Transverse colon (tissue), 3 donors: ENCODE data around the gene SFXN5.

ENCODE experiments used
- POLR2A ChIP-seq: fragments of 450-650 bp; IDR thresholded peaks from one replicate; pipeline ENCODE4 v1.6.1; 2016; ENCODE audit warnings: antibody characterized with exemption, mild to moderate bottlenecking, moderate library complexity
- TF ChIP-seq, protein P1 (sequence below), 5 experiments: fragments of 200-600 bp in 3 of 5; fragments of 450-650 bp in 2 of 5; sonication (generic) in 3 of 5; IDR thresholded peaks; 1 replicate in 2 of 5; 2 replicates in 3 of 5; pipeline ENCODE4 v1.5.1; 2016 to 2017; ENCODE audit warnings: antibody characterized with exemption in 5 of 5, inconsistent platforms in 3 of 5, mild to moderate bottlenecking in 2 of 5, moderate library complexity in 1 of 5

DNA sequence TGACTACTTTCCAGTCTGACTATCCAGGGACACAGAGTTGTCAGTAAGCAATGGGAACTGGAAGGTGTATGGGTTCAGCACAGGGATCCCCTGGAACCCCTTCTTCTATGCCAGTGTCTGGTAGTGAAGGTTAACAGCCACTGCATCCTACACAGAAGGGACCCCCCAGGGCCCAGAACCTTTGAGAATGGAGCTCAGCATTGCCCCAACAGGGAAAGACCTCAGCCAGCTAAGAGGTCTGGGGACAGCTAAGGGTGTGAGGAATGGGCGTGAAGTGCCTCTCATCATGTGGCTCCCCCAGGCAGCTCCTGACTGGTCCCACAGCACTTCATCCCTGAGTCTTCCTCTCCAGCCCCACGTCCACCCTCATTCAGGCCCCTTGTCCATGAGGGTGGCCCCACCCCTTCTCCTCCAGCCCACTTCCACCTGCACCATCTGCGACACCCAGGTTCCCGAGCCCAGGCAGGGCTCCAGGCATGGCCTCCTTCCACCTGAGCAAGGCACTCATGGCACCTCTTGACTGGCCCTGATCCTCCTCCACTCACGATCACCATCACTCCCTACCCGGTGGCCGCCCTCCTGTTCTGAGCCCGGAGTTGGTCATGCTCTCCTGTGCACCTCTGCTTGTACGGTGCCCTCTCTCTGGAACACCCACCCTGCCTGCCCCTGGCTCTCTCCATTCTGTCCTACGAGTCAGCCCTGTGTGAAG lies 77.1 kb downstream of the SFXN5 start:
- TF ChIP-seq, protein P1, sequence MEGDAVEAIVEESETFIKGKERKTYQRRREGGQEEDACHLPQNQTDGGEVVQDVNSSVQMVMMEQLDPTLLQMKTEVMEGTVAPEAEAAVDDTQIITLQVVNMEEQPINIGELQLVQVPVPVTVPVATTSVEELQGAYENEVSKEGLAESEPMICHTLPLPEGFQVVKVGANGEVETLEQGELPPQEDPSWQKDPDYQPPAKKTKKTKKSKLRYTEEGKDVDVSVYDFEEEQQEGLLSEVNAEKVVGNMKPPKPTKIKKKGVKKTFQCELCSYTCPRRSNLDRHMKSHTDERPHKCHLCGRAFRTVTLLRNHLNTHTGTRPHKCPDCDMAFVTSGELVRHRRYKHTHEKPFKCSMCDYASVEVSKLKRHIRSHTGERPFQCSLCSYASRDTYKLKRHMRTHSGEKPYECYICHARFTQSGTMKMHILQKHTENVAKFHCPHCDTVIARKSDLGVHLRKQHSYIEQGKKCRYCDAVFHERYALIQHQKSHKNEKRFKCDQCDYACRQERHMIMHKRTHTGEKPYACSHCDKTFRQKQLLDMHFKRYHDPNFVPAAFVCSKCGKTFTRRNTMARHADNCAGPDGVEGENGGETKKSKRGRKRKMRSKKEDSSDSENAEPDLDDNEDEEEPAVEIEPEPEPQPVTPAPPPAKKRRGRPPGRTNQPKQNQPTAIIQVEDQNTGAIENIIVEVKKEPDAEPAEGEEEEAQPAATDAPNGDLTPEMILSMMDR (IDR thresholded peaks at IDR 0.05), result no peak
- no peak for TF ChIP-seq POLR2A
